ENCODE measurements around the gene DACT2.
"Not testable (repeated sequence)": the region's sequence is repeated elsewhere in the genome, so short reads cannot be mapped to it uniquely, and the experiment has no call there.

The DACT2 gene

DNA sequence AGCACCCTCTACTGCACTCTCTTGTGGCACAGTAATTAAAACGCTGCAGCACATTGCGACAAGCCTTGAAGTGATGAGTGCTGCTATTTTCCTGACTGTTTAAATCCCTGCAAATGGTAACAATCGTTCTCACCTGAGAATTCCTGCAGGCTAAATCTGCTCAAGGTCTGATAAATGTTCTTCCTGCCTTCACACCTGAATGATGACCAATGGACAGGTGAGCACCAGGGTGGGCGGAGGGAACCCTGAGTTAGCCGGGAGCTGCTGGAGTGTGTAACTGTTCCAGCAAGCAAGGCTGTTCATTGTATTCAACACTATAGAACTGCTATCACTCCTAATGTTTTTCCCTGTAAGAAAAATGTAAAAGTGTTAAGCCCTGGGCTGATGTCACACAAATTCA is 4.0 kb downstream of the DACT2 start:
- ChIA-PET CTCF (no interaction called here), POLR2A (no interaction called here)

DNA sequence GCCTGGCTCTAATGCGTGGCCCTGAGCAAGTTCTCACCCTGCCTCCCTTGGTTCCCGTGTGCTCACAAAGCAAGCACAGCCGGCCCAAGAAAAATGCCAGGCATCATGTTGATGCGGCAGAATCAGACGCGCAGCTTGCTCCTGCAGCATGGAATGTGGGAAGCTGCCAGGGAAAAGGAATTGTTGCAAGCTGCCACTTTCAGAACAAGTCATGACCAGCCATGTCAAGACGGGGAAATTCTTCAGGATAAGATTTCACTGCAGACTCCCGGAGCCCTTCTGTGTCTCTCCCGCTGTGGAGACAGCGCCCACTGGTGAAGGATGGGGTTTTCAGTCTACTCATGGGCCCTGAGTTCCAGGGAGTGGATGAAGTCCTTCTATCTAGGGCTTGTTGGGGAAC is 4.6 kb downstream of the DACT2 start:
- no peak for TF ChIP-seq CTCF (IDR thresholded peaks at IDR 0.05; ENCODE audit: control extremely low read depth, extremely low read depth, low read depth, missing control alignments)
- ChIA-PET CTCF (no interaction called here), POLR2A (no interaction called here)
- DNase-seq (ENCODE audit: extremely low spot score) = no peak

More for the DNA sequence above, 4.0 kb downstream of the DACT2 start:
- DNase-seq (ENCODE audit: extremely low spot score) = no peak
- TF ChIP-seq CTCF (IDR thresholded peaks at IDR 0.05; ENCODE audit: control extremely low read depth, extremely low read depth, low read depth, missing control alignments) = no peak

DNA sequence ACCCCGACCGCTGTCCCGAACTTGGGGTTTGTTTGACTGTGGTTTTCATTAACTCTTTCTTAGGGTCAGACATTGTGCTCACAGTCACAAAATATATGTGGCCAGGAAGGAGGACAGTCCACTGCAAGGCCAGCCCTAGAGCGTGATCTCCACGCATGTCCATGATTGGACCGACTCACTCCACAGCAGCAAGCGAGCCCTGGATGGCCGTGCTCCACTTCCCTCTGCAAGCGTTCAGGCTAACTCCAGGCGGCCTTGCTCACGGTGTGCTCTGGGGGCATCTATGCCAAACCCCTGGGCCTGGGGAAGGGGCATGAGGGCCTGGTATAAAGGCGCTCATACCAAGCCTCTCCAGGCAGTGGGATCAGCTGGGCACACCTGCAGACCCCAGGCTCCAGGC is 5.6 kb downstream of the DACT2 start:
- ChIA-PET POLR2A (no interaction called here), CTCF (no interaction called here)
- no peak for DNase-seq (ENCODE audit: extremely low spot score)
- no peak for TF ChIP-seq CTCF (IDR thresholded peaks at IDR 0.05; ENCODE audit: control extremely low read depth, extremely low read depth, low read depth, missing control alignments)

DNA sequence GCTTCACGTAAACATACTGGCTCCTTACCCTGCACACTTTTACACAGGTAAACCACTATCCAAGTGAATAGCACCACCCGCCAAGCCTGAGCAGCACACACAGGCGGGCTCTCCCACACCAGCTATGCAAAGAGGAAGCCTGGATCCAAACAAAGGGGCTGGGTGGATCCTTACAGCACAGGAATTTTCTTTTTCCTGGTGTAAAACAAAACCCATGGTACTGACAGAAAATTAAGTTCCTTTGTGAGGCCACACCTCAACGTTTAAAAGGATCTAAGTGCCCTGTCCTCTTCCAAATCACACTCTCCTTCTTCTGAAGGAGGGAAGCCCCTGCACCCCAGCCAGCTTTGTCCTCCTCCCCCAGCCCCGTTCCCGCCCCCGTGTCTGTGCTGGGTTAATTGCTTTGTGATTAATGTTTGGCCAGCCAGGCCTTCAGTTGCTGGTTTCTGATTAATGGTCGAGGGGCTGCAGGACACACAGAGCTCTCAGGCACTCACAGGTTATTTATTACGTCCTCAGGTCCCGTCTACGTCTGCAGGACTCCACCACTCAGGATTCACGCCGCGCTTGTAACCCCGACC is 6.1 kb downstream of the DACT2 start:
- no peak for TF ChIP-seq CTCF (IDR thresholded peaks at IDR 0.05; ENCODE audit: control extremely low read depth, extremely low read depth, low read depth, missing control alignments)
- POLR2A ChIA-PET = no interaction called here
- no peak for DNase-seq (ENCODE audit: extremely low spot score)
- CTCF ChIA-PET = no interaction called here

DNA sequence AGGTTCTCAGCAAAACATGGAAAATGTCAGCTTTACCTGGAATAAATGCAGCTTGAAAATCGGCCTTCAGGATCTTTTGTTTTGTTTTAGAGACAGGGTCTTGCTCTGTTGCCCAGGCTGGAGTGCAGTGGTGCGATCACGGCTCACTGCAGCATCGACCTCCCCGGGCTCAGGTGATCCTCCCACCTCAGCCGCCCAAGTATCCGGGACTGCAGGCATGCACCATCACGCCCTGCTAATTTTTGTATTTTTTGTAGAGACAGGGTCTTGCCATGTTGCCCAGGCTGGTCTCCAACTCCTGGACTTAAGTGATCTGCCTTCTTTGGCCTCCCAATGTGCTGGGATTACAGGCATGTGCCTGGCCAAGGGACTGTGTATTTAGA is 7.5 kb downstream of the DACT2 start:
- POLR2A ChIA-PET; DNase-seq (ENCODE audit: extremely low spot score); CTCF ChIA-PET: not testable (repeated sequence)

GRCh38 chr6:168311410-168312124 is 8.0 kb downstream of the DACT2 start:
- TF ChIP-seq CTCF (IDR thresholded peaks at IDR 0.05; ENCODE audit: control extremely low read depth, extremely low read depth, low read depth, missing control alignments) = no peak
- DNase-seq (ENCODE audit: extremely low spot score) = no peak
- ChIA-PET POLR2A (no interaction called here), CTCF (no interaction called here)

DNA sequence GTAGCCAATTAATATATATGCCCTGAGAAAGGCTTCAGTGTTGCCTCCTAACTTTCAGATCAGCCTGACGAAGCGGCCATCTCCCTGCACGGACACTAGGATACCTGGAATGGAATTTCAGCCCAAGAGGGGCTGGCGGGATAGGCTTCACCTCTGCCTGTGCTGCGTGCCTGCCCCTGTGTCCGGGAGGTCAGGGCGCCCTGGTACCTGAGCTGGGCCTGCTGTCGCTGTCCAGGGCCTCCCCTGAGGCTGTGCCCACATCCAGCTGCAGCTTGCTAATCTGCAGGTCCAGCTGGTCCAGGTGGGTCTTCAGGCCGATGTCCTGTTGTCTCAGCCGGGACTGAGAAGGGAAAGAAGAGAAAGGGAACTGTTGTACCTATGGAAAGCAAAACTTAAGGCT is 8.6 kb downstream of the DACT2 start:
- ChIA-PET POLR2A (no interaction called here), CTCF (no interaction called here)
- DNase-seq (ENCODE audit: extremely low spot score) = no peak
- TF ChIP-seq CTCF (IDR thresholded peaks at IDR 0.05; ENCODE audit: control extremely low read depth, extremely low read depth, low read depth, missing control alignments) = no peak
